SK-MEL-5 (cell line): ENCODE results near the gene ENTREP1. TPM values are rescaled to one million over a fixed set of nuclear protein-coding genes. Genes with fewer than 3 reads are reported as not detected.

ENCODE experiments used
- DNase-seq: peaks from one replicate; pipeline ENCODE4 v3.0.0-alpha.2; 2016; ENCODE audit warnings: low read depth, low spot score
- in situ Hi-C: cut with HindIII; loops from 2 replicates; pipeline ENCODE4 v1.10.0; 2016; ENCODE audit warnings: low sequenced_read_pairs, high pct_unique_total_duplicates, low pct_unique_long_range_greater_than_20kb
- total RNA-seq: library from RNA; depleted of rRNA; stranded (reverse); fragments of >200 nt; shearing (Covaris generic); gene quantifications from 2 replicates; pipeline ENCODE4 v1.2.3, GENCODE V29; 2014

Gene ENTREP1
- total RNA-seq, 1 experiment from 2014 or later = 2.7 TPM

DNA sequence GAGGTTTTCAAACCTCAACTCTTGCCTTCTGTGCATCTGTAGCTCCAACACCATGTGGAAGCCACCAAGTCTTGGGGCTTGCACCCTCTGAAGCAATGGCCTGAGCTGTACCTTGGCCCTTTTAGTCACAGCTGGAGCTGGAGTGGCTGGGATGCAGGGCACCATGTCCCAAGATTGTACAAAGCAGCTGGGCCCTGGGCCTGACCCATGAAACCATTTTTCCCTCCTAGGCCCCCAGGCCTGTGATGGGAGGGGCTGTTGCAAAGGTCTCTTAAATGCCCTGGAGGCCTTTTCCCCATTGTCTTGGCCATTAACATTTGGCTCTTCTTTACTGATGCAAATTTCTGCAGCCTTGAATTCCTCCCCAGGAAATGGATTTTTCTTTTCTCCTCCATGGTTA, 11.8 kb upstream of the ENTREP1 start:
- DNase-seq = no peak
- in situ Hi-C loops = no loop called here

DNA sequence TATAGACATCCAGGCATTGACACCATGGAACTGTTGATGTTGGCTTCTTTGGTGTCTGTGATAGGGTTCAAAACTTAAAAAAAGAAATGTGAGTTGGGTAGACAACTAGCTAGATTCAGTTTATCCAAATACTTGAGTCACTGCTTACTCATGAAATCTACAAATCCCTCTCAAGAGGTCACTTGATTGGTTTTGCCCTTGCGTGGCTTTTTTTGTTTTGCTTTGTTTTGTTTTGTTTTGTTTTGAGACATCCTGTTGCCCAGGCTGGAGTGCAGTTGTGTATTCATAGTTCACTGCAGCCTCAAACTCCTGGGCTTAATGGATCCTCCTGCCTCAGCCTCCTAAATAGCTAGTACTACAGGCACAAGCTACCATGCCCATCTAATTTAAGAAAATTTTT, 10.5 kb upstream of the ENTREP1 start:
- in situ Hi-C loops = no loop called here
- DNase-seq = no peak

DNA sequence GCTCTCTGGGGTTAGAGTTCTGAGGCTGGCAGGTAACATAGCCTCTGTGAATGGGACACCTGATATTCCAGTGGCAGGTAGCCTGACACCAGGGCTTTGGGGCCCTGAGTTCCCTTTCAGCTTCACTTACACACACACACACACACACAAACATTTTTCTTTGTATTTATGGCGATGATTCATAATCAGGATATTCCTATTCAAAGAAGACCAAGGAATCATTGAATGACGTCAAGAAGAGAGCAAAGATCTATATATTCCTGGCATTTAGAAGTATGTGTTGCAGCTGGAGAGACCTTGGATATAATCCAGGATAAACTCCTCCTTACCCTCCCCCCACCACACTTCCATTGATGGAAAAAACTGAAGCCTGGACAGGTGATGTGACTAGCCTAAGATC, 7.9 kb upstream of the ENTREP1 start:
- peak; percentile 22 for DNase-seq
- in situ Hi-C loops = no loop called here

DNA sequence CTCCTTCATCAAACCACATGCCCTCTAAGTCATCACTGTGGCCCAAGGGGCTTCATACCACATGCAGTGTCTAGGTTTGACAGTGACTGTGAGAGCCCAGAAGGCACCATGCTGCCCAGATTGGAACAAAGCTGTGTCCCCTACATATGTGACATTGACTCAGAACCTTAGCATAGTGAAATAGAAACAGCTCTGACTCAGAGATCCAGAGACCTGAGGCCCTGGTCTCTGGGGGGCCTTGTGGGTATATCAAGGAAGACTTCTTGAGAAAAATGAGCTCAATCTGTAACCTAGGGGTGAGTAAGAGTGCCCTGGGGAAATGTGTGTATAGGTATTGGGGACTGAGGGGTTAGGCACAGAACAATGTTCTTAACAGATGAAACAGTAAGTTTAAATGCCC, 7.1 kb upstream of the ENTREP1 start:
- no peak for DNase-seq
- in situ Hi-C loops = no loop called here

DNA sequence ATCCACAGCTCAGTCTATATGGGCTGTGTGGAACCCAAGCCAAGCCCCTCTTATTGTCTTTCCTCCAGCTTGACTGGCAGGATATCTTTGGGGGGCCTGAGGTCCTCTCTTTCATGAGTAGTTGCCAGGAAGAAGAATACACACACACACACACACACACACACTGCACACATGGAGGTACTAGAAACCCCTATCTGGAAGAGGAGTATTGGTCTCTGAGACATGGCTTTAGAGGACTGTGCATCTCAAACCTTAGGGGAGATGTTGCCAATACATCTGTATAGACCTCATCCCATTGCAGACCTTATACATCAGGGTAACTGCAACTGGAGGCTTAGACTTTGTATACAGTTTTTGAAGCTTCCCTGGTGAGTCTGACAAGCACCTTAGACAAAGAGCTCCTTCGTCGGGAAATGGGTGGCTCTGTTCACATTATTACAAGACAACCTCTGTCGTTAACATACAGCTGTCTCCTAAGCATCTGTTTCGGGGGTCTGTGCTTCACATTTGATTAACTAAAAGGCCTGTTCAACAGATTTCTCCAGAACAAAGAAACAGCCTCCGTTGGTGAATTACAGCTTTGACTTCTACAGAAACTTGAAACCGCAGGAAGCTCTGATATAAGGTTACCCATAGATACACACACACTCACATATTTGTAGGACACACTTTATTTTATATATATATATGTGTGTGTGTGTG, 5.5 kb upstream of the ENTREP1 start:
- in situ Hi-C loops = no loop called here
- no peak for DNase-seq

DNA sequence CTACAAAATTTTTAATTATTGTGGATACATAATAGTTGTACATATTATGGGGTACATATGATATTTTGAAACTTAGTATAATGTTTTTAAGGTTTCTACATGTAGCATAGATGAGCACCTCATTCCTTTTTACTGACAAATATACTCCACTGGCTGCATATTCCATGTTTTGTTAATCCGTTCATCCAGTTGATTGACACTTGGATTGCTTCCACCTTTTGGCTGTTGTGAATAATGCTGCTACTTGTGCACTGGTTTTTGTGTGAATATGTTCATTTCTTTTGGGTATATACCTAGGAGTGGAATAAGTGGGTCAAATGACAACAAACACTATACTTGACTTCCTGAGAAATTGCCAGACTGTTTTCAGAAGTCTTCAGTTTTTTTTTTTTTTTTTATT, 2.8 kb upstream of the ENTREP1 start:
- in situ Hi-C loops = no loop called here
- DNase-seq = no peak

DNA sequence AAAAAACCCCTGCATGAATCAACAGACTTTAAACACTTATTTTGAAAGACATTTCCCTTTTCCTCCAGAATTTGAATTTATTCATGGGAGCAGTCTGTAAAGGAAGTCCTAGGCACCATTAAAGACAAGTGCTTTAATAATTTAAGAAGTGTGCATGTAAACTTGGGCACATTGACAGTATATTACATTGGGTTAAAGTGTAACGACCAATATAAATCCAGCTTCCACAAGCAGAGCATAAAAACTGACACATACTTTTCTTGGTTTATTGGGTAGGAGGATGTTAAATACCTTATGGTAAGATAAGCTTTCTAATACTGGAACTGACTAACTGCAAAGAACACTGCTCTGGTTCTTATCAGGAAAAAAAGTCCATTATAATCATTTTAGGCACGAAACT, 1.2 kb upstream of the ENTREP1 start:
- in situ Hi-C loops = no loop called here
- DNase-seq = no peak

DNA sequence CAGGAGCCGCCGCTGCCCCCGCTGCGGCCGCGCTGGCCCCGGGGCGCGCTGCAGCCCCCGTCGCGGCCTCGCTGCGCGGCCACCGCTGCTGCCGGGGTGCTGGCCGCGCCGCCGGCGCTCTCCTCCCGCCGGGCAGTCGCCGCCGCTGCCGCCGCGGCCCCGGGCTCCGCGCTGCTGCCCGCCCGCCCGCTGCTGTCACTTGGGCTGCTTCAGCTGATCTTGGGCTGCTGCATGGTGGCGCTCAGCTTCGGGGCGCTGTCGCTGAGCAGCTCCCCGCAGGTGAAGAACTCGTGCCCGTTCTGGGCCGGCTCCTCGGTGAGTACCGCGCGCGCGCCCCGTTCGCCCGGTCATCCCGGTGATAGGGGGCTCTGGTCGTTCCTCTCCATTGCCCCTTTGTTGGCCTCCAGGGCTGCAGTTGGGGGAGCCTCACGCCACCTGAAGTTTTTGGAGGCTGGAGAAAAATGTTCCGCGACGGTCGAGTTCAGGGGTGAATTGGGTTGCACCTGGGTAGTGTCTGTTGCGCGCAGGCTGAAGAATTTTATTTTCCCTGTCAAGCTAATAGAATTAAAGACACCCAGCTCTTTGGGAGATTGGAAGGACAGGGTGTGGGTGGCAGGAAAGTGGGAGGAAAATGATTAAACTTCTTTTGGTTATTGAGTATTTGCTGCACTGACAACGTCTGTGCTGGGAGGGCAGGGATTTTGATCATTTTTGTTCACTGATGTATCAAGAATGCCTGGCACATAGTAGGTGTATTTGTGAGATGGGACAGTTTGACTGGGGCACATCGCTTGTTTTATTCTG, 596 bp downstream of the ENTREP1 start:
- no peak for DNase-seq
- in situ Hi-C loops = loop anchor here (25.0 kb wide), 1 partner anchor 138 kb away; no protein-coding TSS in a partner anchor

DNA sequence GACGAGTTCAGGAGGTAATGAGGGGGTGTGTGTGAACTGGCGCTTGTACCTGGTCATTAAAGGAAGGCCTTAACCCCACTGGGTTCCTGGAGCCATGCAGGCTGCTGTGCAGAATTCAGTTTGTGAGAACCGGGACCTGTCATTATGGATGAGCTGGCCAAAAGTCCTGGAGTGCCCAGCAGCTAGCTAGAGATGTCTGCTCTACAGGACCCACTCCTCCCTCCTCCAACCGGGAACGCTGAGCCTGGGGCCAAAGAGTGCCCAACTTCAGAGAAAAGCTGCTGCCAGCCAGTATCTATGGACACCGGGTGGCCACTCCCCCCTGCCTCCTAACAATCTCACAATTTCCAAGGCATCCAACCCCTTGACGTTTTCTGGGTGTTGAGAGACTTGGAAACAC, 1.2 kb downstream of the ENTREP1 start:
- in situ Hi-C loops = loop anchor here (25.0 kb wide), 1 partner anchor 139 kb away; no protein-coding TSS in a partner anchor
- DNase-seq = peak; percentile 22

DNA sequence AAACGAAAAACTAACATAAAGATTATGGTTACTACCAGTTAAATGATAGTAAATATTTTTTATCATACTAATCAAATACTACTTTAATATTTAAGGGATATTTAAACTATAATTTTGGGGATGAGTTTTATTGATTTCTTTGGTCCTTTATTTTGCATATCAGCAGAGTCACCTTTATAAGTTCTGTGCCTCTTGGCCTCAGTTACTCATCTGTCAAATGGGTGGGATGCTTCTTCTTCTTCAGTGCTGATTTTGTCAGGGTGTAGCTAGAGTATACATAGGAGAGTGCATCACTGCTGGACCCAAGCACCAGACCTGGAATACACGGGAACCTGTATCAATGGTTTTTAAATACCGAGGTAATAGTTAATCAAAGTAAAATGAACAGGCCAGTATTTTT, 5.6 kb downstream of the ENTREP1 start:
- DNase-seq = no peak
- in situ Hi-C loops = loop anchor here (25.0 kb wide), 1 partner anchor 143 kb away; no protein-coding TSS in a partner anchor

DNA sequence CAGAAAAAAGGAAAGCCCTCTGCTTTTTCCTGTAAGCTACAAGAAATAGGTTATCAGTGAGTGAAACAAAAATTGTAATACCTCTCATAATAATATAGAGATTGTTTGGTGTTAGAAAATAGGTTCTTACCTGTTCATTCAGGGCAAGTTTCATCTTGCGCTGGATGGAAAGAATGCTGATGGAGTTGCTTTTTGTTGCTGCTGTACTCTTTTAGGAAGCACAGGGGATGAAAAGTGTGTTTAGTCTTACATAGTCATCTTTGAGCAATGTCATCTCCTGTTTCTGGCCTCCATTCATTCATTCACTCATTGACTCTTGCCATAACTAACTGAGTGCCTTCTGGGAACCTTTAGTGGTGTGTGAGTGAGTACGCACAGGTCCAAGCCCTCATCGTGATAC, 6.4 kb downstream of the ENTREP1 start:
- in situ Hi-C loops = loop anchor here (25.0 kb wide), 1 partner anchor 144 kb away; no protein-coding TSS in a partner anchor
- no peak for DNase-seq

DNA sequence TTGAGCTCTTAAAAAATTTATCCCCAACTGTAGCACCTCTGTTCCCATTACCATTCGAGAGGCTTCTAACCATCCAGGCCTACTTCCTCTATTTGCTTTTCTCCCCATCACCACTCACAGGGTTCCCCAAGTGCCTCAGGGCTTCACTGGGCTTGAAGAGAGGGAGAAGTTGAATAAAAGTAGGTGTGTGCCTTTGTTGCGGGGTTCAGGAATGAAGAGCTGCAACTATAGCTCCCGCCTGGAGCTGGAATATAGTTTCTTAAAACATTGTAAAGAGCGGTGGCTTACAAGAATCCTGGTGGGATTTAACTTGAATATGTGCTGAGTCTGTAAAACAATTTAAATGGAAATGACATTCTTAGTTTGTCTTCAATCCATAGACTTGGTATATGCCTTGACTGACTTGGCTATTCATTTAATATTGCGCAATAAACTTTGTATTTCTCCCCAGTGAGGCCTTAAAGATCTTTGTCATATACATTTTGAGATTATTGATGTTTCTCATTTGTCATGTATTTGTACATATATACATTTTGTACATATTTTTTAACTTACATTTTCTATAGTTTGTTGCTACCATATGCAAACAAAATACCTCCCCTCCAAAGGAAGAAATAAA, 7.2 kb downstream of the ENTREP1 start:
- DNase-seq = no peak
- in situ Hi-C loops = loop anchor here (25.0 kb wide), 1 partner anchor 145 kb away; no protein-coding TSS in a partner anchor

DNA sequence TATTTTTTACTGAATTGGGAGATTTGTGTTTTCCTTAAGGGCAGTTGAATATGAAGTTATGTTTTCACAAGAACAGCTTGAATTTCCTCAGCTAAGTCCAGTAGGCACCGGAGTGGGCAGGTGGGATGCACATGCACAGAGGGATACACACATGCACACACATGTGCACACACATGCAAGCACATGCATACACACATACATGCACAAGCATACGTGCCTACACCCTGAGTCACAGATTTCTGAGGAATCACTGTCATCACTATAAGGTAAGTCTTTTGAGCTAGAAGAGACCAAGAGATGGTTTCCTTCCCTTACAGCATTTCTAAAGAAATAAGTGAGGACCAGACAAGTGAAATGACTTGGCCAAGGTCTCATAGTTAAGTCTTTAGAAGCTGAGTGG, 8.7 kb downstream of the ENTREP1 start:
- in situ Hi-C loops = loop anchor here (25.0 kb wide), 1 partner anchor 146 kb away; no protein-coding TSS in a partner anchor
- no peak for DNase-seq

DNA sequence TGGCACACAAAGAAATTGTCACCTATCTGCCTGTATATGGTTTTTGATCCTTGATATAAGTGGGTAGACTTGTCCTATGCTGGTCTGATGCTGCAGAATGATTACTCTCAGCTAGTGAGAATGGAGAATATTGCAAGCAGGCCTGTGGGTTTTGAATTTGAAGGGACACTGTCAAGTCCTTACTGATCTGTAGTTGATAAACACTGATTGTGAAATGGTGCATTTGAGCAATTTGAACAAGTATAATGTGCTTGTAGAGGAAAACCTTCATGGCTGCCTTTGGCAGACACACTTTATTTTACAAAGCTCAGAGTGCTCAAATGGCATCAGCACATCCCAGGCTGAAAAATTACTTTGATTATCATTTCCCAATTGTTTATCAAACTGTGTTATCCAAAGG, 9.3 kb downstream of the ENTREP1 start:
- DNase-seq = no peak
- in situ Hi-C loops = loop anchor here (25.0 kb wide), 1 partner anchor 147 kb away; no protein-coding TSS in a partner anchor

DNA sequence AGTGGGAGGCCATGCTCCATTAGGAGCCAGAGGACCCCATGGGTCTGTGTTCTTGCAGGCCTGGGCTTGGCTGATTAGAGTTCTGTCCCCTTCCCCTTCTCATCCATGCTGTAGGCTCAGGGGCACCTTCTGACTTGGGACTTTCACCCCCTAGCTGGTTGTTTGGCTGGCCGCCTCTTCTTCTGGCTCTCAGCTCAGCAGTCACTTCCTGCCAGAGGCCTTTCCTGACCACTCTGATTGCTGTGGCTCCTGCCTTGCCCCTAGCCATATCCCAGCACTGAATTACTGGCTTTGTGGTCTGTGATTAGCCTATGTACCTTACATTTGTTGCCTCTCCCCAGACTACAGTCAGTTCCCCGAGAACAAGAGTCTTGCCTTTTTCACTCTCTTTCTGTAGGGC, 14.6 kb downstream of the ENTREP1 start:
- peak; percentile 71 for DNase-seq
- in situ Hi-C loops = loop anchor here (25.0 kb wide), 1 partner anchor 152 kb away; no protein-coding TSS in a partner anchor

DNA sequence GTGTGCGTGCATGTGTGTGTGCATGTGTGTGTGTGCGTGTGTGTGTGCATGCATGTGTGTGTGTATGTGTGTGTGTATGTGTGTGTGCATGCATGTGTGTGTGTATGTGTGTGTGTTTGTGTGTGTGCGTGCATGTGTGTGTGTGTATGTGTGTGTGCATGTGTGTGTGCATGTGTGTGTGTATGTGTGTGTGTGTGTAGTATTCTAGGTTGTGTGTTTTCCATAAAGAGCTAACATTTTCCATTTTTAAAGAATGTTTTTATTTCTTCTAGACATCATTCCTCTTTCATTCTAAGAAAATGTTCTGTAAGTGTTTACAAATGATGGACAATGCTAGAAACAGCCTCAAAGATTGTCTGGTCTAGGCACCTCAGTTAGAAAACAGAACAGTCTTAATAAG, 15.6 kb downstream of the ENTREP1 start:
- in situ Hi-C loops = loop anchor here (25.0 kb wide), 1 partner anchor 153 kb away; no protein-coding TSS in a partner anchor
- DNase-seq = no peak

DNA sequence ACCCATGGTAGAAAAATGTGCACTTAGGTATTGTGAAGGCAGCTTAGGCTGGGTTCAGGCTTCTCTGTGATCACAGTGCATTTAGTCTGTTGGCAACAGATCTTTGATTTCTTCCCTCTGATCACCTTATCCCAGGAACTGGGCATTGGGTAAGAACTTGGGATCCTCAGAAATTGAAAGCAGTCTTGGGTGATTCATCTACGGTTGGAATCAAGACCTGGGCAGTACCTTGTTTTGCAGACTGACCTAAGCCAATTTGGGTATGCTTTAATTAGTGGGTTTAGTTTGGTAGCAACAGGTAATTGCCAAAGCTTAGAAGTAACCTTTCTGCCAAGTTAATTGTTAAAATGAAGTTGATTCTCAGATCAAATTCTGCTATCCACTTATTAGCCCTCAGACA, 17.8 kb downstream of the ENTREP1 start:
- DNase-seq = no peak
- in situ Hi-C loops = loop anchor here (25.0 kb wide), 1 partner anchor 155 kb away; no protein-coding TSS in a partner anchor

DNA sequence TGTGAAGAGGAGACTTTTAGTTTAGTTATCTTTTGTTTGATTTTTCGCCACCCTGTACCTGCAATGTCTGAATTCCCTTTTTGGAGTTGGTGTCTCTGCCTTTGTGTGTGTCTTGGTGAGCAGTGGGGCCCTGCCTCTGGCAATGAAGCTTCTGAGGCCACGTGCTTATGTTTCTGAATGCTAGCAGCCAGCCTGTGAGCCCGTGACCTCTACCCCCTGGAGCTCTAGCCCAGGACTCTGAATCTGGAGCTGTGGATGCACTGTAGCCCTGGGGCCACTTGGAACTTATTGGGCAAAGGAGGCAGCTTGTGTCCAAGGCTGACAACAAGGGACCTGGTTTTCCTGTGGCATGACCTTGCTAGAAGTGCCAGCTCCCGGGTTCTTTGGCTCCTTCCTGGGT, 19.4 kb downstream of the ENTREP1 start:
- peak; percentile 73 for DNase-seq
- in situ Hi-C loops = loop anchor here (25.0 kb wide), 1 partner anchor 157 kb away; no protein-coding TSS in a partner anchor
